BLaER1 (cell line): ENCODE measurements around the gene ATF6.
A peak's percentile ranks its signal among the peaks of the same experiment; 100 is the strongest.

Experiments used
- H3K27ac ChIP-seq: shearing (Covaris generic); formaldehyde crosslinking; 2 replicates; pipeline ENCODE4 v1.8.1; 2022
- H3K27me3 ChIP-seq: shearing (Covaris generic); formaldehyde crosslinking; 2 replicates; pipeline ENCODE4 v1.8.1; 2022
- H3K36me3 ChIP-seq: shearing (Covaris generic); formaldehyde crosslinking; 2 replicates; pipeline ENCODE4 v1.8.1; 2022
- H3K4me1 ChIP-seq: shearing (Covaris generic); formaldehyde crosslinking; 2 replicates; pipeline ENCODE4 v1.8.1; 2022
- H3K4me2 ChIP-seq: shearing (Covaris generic); formaldehyde crosslinking; 2 replicates; pipeline ENCODE4 v1.8.1; 2022
- H3K4me3 ChIP-seq: shearing (Covaris generic); formaldehyde crosslinking; 2 replicates; pipeline ENCODE4 v1.8.1; 2022
- H3K9ac ChIP-seq: shearing (Covaris generic); formaldehyde crosslinking; 2 replicates; pipeline ENCODE4 v1.8.1; 2022
- H3K9me3 ChIP-seq: shearing (Covaris generic); formaldehyde crosslinking; 2 replicates; pipeline ENCODE4 v1.8.1; 2022
- H4K20me1 ChIP-seq: shearing (Covaris generic); formaldehyde crosslinking; 2 replicates; pipeline ENCODE4 v1.8.1; 2022
- Cebpa-rat ChIP-seq: shearing (Covaris generic); IDR thresholded peaks from 2 replicates; pipeline ENCODE4 v1.8.1; 2022

ATF6 gene

DNA sequence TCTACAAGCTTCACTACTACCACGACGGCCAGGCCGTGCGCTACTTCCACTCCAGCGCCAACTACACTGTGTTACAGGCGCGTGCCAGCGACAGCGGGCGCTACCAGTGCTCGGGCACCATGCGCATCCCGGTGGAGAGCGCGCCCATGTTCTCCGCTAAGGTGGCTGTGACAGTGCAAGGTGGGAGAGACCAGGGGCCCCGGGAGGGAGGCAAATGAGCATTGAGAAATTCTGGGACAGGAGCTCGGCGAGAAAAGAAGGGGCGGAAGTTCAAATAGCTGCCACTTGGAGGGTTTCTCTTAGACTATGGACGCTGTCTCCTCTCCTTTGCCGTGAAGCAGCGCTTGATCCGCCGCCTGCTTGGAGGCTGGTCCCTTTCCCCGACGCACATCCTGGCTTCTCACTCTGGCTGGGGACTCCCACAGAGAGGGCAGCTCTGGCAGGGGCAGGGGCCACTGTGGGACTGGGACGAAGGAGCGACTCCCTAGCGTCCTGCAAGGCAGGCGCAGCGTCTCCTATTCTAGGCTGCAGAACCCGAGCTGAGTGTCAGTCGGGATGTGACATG lies 40.1 kb upstream of the ATF6 start:
- TF ChIP-seq Cebpa-rat: no peak
- Histone ChIP-seq H3K36me3 (no peaks in the 10 kb centered on the region), H3K4me2 (peak overlapping the region; percentile 96), H4K20me1 (no peaks in the 10 kb centered on the region), H3K27ac (peak overlapping the region; percentile 89), H3K4me3 (peak overlapping the region; percentile 89), H3K9me3 (no peaks in the 10 kb centered on the region), H3K4me1 (peaks cover 26% of the 10 kb centered on the region), H3K9ac (peak overlapping the region; percentile 88), H3K27me3 (no peaks in the 10 kb centered on the region)

DNA sequence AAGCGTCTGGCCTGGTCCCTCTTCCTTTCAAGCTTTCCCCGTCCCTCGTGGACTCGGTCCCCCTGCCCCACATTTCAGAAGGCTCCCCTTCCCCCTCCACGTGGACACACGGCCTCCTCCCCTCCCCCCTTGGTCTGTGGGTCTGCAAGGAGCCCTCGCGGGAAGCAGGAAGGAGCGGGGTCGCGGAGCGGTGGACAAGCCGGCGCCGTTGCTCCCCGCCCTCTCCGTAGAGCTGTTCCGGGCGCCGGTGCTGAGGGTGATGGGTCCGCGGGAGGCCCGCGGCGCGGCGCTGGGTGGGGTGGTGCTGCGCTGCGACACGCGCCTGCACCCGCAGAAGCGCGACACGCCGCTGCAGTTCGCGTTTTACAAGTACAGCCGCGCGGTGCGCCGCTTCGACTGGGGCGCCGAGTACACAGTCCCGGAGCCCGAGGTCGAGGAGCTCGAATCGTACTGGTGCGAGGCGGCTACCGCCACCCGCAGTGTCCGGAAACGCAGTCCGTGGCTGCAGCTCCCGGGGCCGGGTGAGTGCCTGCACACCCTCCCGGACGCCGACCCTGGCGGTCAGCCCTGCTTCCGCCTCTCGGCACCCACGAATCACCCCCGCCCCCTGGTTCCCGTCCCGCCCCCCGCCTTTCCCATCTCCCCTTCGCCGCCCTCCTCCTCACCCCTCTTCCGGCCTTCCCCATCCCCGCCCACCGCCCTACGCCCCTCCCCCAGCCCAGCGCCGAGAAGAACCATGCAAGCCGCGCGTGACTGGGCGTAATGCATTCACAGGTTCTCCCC lies 39.5 kb upstream of the ATF6 start:
- Histone ChIP-seq H3K4me1 (peaks cover 26% of the 10 kb centered on the region), H3K27ac (peak overlapping the region; percentile 89), H3K4me2 (peak overlapping the region; percentile 96), H3K4me3 (peak overlapping the region; percentile 89), H3K27me3 (no peaks in the 10 kb centered on the region), H3K9ac (peak overlapping the region; percentile 88), H4K20me1 (no peaks in the 10 kb centered on the region), H3K36me3 (no peaks in the 10 kb centered on the region), H3K9me3 (no peaks in the 10 kb centered on the region)
- TF ChIP-seq Cebpa-rat: no peak

DNA sequence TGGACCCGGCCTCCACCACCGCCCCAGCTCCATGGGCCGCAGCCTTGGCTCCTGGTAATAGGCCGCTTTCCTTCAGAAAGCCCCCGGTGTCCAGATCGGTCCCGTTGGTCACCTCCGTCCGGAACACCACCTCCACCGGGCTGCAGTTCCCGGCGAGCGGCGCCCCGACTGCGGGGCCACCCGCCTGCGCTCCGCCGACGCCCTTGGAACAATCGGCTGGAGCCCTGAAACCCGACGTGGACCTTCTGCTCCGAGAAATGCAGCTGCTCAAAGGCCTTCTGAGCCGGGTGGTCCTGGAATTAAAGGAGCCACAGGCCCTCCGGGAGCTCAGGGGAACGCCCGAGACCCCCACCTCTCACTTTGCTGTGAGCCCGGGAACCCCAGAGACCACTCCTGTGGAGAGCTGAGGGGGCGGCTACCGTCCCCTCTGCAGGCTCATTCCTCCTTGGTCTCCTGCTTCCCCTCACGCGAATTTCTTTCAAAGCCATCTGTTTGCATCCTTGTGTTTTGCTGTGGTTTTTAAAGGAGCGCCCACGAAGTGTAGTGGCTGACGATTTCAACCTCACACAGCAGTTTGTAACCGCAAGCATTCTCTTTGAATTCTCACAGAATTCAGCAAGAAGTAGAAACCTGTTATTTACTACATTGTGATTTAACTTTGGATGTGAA lies 38.7 kb upstream of the ATF6 start:
- no peaks in the 10 kb centered on the region for H4K20me1 ChIP-seq
- H3K4me2 ChIP-seq: peak overlapping the region; percentile 96
- peak overlapping the region; percentile 77 for H3K9ac ChIP-seq
- H3K4me3 ChIP-seq: peak overlapping the region; percentile 89
- TF ChIP-seq Cebpa-rat: no peak
- H3K9me3 ChIP-seq: no peaks in the 10 kb centered on the region
- peaks cover 26% of the 10 kb centered on the region for H3K4me1 ChIP-seq
- no peaks in the 10 kb centered on the region for H3K27me3 ChIP-seq
- H3K36me3 ChIP-seq: no peaks in the 10 kb centered on the region
- H3K27ac ChIP-seq: peak overlapping the region; percentile 75

DNA sequence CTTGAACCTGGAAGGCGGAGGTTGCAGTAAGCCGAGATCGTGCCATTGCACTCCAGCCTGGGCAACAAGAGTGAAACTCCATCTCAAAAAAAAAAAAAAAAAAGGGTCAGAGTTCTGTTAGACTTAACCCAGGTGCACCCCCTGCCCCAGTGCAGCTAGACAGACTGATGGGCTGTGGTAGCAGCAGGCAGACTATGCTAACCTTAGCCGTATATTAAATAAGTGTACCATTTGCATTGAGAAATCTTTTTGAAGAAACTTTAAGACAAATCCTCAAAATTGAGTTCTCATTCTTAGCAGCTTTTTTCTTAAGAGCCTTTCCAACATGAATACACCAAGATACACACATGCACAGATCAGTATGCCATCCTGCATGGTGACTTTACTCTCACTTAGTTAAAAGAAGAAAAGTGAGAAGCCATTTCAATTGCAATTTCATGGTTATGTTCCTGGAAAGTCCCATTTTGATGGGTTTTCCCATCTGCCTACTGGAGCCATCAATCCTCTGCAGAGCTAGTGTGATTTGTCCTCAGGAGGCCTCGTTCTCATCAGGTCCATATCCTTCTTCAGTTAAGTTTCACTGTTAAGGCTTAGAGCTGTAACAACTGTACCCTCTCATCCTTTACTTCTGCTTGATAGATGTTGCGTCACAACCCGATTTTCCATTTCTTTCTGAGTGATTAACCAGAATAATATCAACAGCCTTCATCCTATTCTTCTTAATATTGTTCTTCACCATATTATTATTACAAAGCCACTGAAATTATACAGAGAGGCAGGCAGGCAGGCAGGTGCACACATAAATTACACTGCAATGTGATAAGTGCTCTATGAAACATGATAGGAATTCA lies 37.5 kb upstream of the ATF6 start:
- Histone ChIP-seq H3K36me3 (no peaks in the 10 kb centered on the region), H4K20me1 (no peaks in the 10 kb centered on the region), H3K4me1 (peaks cover 26% of the 10 kb centered on the region), H3K9ac (no peak overlapping the region), H3K27me3 (no peaks in the 10 kb centered on the region), H3K4me3 (no peak overlapping the region), H3K4me2 (no peak overlapping the region), H3K27ac (no peak overlapping the region), H3K9me3 (no peaks in the 10 kb centered on the region)
- TF ChIP-seq Cebpa-rat: no peak

DNA sequence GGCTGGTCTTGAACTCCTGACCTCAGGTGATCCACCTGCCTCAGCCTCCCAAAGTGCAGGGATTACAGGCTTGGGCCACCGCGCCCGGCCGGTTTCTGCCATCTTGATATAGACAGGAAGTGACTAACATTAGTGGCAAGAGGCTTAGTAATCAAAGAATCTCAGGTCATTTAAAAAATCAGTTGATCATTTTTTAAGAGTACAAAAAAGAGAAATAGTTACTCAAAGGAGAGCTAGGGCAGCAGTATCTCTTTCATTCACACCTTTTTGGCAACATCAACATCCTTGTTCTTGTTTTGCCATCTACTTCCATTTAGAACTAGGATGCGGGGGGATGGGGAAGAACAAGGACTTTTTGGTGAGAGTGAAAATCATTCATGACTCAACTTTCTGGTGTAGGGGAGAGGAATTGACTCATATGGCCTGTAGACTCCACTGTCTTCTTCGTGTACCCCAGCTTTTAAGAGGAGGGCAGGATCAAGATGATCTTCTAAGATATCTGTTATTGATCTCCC lies 36.0 kb upstream of the ATF6 start:
- Histone ChIP-seq H3K4me1 (peaks cover 19% of the 10 kb centered on the region), H3K9ac (no peak overlapping the region), H3K27me3 (no peaks in the 10 kb centered on the region), H4K20me1 (no peaks in the 10 kb centered on the region), H3K4me3 (no peak overlapping the region), H3K27ac (no peak overlapping the region), H3K9me3 (no peaks in the 10 kb centered on the region), H3K4me2 (no peak overlapping the region), H3K36me3 (no peaks in the 10 kb centered on the region)
- TF ChIP-seq Cebpa-rat: no peak

DNA sequence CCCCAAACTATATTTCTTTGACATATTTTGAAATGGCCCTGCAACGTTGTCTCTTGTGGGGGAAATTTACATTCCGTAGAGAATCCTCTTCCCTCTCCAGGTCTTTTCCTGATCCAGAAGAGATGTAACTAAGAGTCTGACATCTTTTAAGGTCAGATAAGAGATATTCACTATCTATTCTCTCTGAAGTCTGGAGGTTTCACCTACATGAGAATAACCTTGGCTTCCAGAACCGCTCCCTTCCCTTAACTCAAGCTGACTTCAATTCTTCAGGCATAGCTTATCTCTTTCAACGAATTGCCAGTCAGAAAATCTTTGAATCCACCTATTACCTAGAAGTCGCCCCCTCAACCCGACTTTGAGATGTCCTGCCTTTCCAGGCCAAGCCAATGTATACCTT lies 34.9 kb upstream of the ATF6 start:
- no peaks in the 10 kb centered on the region for H3K36me3 ChIP-seq
- no peaks in the 10 kb centered on the region for H3K9me3 ChIP-seq
- H3K27ac ChIP-seq: no peak overlapping the region
- H3K4me2 ChIP-seq: no peak overlapping the region
- H3K9ac ChIP-seq: no peak overlapping the region
- H3K4me1 ChIP-seq: peaks cover 11% of the 10 kb centered on the region
- H4K20me1 ChIP-seq: no peaks in the 10 kb centered on the region
- H3K27me3 ChIP-seq: no peaks in the 10 kb centered on the region
- no peak for TF ChIP-seq Cebpa-rat
- H3K4me3 ChIP-seq: no peak overlapping the region

DNA sequence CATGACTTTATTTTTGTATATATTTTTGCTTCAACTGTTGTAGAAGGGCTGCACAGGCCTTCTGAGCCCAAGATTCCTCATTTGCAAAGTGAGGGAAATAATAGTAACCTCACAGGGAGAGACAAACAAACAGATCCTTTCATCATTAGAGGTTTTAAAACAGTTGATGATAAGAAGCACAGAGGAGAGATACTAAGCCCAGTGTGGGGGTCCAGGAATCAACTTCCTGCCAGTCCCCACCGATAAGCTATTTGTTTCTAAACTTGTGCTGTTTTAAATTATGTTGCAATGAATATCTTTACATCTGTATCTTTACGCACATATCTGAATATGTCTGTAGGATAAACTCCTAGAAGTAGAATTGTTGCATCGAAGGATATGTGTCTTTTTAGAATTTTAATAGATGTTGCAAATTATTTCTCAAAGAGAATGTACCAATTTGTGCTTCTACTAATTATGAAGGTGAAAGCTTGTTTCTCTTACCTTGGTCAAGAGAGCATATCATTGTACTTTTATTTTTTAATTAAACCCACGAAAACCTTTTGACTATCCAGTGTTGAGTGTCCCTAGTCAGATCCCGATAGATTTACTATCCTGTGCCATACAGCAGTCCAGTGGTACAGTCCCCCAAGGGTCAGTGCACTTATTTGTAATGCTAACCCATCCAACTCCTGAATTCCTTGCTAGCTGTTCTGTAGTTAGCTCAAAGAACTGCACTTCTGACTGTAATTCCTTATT lies 34.0 kb upstream of the ATF6 start:
- Histone ChIP-seq H3K4me1 (peaks cover 10% of the 10 kb centered on the region), H4K20me1 (no peaks in the 10 kb centered on the region), H3K9me3 (no peaks in the 10 kb centered on the region), H3K4me3 (no peak overlapping the region), H3K27ac (no peak overlapping the region), H3K36me3 (no peaks in the 10 kb centered on the region), H3K4me2 (no peak overlapping the region), H3K27me3 (no peaks in the 10 kb centered on the region), H3K9ac (no peak overlapping the region)
- no peak for TF ChIP-seq Cebpa-rat

DNA sequence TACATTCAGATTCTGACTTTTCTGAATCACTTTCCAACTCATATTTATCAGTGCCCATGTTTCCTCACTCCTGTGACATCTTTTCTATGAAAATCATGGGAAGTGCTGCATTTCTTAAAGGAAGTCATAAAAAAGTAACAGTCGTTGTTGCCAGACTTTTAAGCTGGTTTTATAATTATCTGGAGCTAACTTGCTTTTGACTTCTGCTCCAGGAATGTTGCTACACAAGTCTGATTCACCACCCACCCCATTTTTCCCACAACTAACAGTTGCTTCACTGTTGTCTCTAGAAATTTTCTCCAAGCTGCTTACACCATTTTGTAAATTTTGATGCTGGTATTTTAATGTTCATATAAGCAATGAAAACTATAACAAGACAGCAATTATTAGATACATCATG lies 32.6 kb upstream of the ATF6 start:
- no peaks in the 10 kb centered on the region for H3K36me3 ChIP-seq
- H3K9me3 ChIP-seq: no peaks in the 10 kb centered on the region
- no peak overlapping the region for H3K4me3 ChIP-seq
- H4K20me1 ChIP-seq: no peaks in the 10 kb centered on the region
- H3K4me1 ChIP-seq: 0 out of 2 replicates have a peak, but pooled peaks cover 2% of the 10 kb centered on the region
- H3K27ac ChIP-seq: no peak overlapping the region
- TF ChIP-seq Cebpa-rat: no peak
- no peak overlapping the region for H3K4me2 ChIP-seq
- H3K9ac ChIP-seq: no peak overlapping the region
- no peaks in the 10 kb centered on the region for H3K27me3 ChIP-seq

DNA sequence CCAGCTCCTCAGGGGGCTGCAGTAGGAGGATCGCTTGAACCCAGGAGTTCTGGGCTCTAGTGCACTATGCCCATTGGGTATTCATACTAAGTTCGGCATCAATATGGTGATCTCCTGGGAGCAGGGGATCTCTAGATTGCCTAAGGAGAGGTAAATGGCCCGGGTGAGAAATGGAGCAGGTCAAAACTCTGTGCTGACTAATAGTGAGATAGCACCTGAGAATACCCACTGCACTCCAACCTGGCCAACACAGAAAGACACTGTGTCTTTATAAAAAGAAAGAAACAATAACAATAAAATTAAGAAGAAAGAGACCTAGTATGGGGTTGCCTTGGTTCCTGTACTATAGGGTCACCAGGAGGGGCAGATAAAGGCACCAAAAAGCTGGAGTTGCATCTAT lies 30.3 kb upstream of the ATF6 start:
- no peak overlapping the region for H3K4me2 ChIP-seq
- H3K4me1 ChIP-seq: peaks cover 25% of the 10 kb centered on the region
- H4K20me1 ChIP-seq: no peaks in the 10 kb centered on the region
- no peaks in the 10 kb centered on the region for H3K36me3 ChIP-seq
- no peak overlapping the region for H3K27ac ChIP-seq
- H3K27me3 ChIP-seq: no peaks in the 10 kb centered on the region
- no peaks in the 10 kb centered on the region for H3K9me3 ChIP-seq
- TF ChIP-seq Cebpa-rat: no peak
- H3K4me3 ChIP-seq: no peak overlapping the region
- no peak overlapping the region for H3K9ac ChIP-seq
